Stomach (tissue), 4 donors: ENCODE measurements around the gene NES.

Experiments used
- POLR2A ChIP-seq, 4 donors: fragments of 450-650 bp; IDR thresholded peaks; one replicate each; pipeline ENCODE4 v1.6.1; 2016; ENCODE audit warnings: antibody characterized with exemption in 4 of 4, control low read depth in 2 of 4, mild to moderate bottlenecking in 1 of 4, moderate library complexity in 1 of 4
- POLR2AphosphoS5 ChIP-seq, 3 donors: sonication (generic); formaldehyde crosslinking; IDR thresholded peaks; one replicate each; pipeline ENCODE4 v1.6.1; 2016; ENCODE audit warnings: antibody characterized with exemption in 3 of 3
- TF ChIP-seq, protein P1 (sequence below), 7 experiments: fragments of 450-650 bp in 4 of 7; fragments of 200-600 bp in 3 of 7; sonication (generic) in 3 of 7; IDR thresholded peaks; one replicate each; pipeline ENCODE4 v1.5.1; 2016 to 2019; ENCODE audit warnings: antibody characterized with exemption in 7 of 7, control low read depth in 2 of 7, mild to moderate bottlenecking in 1 of 7

DNA sequence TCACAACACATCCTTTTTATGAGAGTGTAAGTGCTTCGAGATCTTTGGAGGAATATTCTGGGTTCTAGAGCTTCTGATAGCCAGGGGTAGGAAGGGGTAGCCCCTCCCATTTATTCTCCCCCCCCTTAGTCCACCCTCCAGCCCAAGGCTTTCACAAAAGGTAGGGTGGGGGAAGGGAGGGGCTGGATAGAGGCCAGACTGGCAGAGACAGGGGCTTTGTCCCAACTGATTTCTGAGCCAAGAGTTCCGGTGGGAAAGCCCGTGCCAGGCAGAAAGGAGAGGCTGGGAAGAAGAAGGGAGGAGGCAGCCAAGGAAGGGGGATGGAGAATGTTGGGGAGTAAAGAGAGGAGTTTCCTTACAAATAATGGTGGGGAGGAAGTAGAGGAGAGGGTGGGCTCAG lies 32.2 kb downstream of the NES start:
- no peak for TF ChIP-seq POLR2A (IDR thresholded peaks at IDR 0.05)
- TF ChIP-seq, protein P1, sequence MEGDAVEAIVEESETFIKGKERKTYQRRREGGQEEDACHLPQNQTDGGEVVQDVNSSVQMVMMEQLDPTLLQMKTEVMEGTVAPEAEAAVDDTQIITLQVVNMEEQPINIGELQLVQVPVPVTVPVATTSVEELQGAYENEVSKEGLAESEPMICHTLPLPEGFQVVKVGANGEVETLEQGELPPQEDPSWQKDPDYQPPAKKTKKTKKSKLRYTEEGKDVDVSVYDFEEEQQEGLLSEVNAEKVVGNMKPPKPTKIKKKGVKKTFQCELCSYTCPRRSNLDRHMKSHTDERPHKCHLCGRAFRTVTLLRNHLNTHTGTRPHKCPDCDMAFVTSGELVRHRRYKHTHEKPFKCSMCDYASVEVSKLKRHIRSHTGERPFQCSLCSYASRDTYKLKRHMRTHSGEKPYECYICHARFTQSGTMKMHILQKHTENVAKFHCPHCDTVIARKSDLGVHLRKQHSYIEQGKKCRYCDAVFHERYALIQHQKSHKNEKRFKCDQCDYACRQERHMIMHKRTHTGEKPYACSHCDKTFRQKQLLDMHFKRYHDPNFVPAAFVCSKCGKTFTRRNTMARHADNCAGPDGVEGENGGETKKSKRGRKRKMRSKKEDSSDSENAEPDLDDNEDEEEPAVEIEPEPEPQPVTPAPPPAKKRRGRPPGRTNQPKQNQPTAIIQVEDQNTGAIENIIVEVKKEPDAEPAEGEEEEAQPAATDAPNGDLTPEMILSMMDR (IDR thresholded peaks at IDR 0.05), result no peak
- TF ChIP-seq POLR2AphosphoS5 (IDR thresholded peaks at IDR 0.05), result no peak
